Nephron progenitor cell (in vitro differentiated cells): ENCODE measurements around the gene PPP1R3E.
"Not testable (repeated sequence)": the region's sequence is repeated elsewhere in the genome, so short reads cannot be mapped to it uniquely, and the experiment has no call there.

Source experiments
- DNase-seq: peaks from one replicate; pipeline ENCODE4 v3.0.0; 2021
- H3K27ac Mint-ChIP-seq: 2 replicates; pipeline ENCODE4 v1.8.0; 2021; ENCODE audit warnings: mild to moderate bottlenecking, moderate library complexity, mixed read lengths
- H3K27me3 Mint-ChIP-seq: 2 replicates; pipeline ENCODE4 v1.8.0; 2021; ENCODE audit warnings: mild to moderate bottlenecking, low read depth, mixed read lengths; ENCODE audit not compliant: poor library complexity
- H3K36me3 Mint-ChIP-seq: 2 replicates; pipeline ENCODE4 v1.8.0; 2021; ENCODE audit warnings: low read depth, mixed read lengths
- H3K4me1 Mint-ChIP-seq: 2 replicates; pipeline ENCODE4 v1.8.0; 2021; ENCODE audit warnings: mixed read lengths
- H3K4me3 Mint-ChIP-seq: 2 replicates; pipeline ENCODE4 v1.8.0; 2021; ENCODE audit warnings: mild to moderate bottlenecking, moderate library complexity, mixed read lengths
- H3K9me3 Mint-ChIP-seq: 2 replicates; pipeline ENCODE4 v1.8.0; 2021; ENCODE audit warnings: mild to moderate bottlenecking, moderate library complexity, mixed read lengths
- TF ChIP-seq, protein P1 (sequence below): fragments of 200-600 bp; sonication (generic); IDR thresholded peaks from 2 replicates; pipeline ENCODE4 v1.5.0; 2021; ENCODE audit warnings: antibody characterized with exemption

PPP1R3E gene

DNA sequence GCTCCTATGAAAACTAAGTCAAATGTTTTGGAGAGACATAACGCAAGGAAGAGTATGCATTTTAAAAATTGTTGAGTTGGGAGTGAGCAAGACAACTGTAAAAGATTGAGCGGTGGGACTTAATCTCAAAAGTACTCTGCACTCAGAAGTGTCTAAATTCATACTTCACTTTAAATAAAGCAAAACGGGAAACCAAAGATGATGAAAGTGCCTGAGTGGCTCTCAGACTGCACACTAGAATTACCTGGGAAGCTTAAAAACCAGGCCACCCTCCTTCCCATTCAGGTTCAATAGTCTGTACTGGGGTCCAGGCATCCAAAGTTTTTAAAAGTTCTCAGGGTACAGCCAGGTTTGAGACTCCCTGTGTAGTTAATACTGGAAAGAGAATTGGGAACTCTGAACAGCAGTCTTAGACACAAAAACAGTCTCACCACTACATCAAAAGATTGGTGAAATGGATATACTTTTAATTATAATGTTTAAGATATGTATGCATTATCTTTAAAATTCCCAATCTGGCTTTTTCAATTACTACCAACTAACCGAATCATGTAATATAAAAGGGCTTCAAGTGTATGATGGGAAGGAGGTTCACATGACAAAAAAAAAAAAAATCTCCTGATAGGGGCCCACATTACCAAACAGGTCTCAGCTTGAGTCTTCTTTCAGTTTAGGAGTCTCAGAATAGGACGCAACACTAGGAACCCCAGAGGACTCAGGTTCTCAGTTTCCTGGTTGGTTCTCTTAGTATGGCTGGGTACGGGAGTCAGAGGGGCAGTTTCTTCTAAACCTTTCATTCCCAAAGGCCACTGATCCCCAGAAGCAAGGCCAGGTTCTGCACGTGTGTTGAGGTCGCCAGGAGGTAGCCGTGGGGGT, 17.8 kb downstream of the PPP1R3E start:
- DNase-seq: no peak
- Mint-ChIP-seq H3K4me1 (peaks cover 53% of the 10 kb centered on the region), H3K36me3 (peaks cover 4% of the 10 kb centered on the region), H3K9me3 (no peaks in the 10 kb centered on the region), H3K27me3 (peaks cover 19% of the 10 kb centered on the region), H3K27ac (peak overlapping the region; percentile 31), H3K4me3 (peak overlapping the region; percentile 97)
- TF ChIP-seq, protein P1, sequence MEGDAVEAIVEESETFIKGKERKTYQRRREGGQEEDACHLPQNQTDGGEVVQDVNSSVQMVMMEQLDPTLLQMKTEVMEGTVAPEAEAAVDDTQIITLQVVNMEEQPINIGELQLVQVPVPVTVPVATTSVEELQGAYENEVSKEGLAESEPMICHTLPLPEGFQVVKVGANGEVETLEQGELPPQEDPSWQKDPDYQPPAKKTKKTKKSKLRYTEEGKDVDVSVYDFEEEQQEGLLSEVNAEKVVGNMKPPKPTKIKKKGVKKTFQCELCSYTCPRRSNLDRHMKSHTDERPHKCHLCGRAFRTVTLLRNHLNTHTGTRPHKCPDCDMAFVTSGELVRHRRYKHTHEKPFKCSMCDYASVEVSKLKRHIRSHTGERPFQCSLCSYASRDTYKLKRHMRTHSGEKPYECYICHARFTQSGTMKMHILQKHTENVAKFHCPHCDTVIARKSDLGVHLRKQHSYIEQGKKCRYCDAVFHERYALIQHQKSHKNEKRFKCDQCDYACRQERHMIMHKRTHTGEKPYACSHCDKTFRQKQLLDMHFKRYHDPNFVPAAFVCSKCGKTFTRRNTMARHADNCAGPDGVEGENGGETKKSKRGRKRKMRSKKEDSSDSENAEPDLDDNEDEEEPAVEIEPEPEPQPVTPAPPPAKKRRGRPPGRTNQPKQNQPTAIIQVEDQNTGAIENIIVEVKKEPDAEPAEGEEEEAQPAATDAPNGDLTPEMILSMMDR: no peak

DNA sequence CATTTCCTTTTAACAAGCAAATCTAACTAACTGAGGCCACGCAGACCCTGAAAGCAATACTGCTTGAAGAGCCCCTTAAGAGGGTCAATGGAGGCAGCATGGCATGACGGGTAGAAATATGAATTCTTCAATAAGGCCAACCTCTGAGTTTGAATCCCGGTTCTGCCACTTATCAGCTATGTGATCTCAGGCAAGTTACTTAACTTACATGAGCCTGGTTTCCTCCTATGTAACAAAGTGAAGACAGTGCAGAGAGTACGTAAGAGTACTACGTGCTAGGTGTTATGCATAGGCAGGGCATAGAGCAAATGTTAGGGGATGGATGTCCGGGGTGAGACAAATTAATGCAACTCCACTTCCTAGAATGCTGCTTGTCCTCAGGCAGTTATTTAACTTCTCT, 21.4 kb downstream of the PPP1R3E start:
- H3K4me3 Mint-ChIP-seq: no peak overlapping the region

DNA sequence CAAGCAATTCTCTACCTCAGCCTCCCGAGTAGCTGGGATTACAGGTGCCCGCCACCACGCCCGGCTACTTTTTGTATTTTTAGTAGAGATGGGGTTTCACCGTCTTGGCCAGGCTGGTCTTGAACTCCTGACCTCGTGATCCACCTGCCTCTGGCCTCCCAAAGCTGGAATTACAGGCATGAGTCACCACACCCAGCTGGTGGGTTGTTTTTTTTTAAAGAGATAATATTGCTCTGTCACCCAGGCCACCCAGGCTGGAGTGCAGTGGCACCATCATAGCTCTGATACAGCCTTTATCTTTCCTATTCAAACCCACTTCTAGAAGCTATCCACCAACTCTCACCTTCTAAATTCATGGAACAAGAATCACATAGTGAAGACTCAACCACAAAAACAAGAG, 24.7 kb downstream of the PPP1R3E start:
- not testable (repeated sequence) for H3K27ac Mint-ChIP-seq, DNase-seq, H3K4me3 Mint-ChIP-seq, H3K27me3 Mint-ChIP-seq, H3K9me3 Mint-ChIP-seq
- peaks cover 56% of the 10 kb centered on the region for H3K36me3 Mint-ChIP-seq
- peaks cover 24% of the 10 kb centered on the region for H3K4me1 Mint-ChIP-seq

More for the DNA sequence above, 21.4 kb downstream of the PPP1R3E start:
- no peak for DNase-seq
- Mint-ChIP-seq H3K36me3 (peaks cover 35% of the 10 kb centered on the region), H3K4me1 (peaks cover 48% of the 10 kb centered on the region), H3K27me3 (no peaks in the 10 kb centered on the region), H3K9me3 (no peaks in the 10 kb centered on the region), H3K27ac (no peak overlapping the region)
- TF ChIP-seq, protein P1: no peak

DNA sequence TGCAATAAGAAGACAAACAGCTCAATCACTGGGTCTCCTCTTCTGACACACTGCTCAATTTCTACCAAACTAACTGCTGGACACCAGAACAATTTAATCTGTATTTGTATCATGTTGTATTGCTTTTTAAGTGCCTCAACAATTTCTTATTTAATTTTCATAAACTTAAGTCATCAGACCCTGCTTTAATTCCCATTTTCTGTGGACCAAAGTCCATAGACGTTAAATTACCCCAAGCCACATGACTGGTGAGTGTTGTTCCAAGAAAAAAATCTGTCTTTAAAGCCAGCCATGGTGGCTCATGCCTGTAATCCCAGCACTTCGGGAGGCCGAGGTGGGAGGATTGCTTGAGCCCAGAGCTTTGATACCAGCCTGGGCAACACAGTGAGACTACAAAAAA, 25.5 kb downstream of the PPP1R3E start:
- no peak overlapping the region for H3K27ac Mint-ChIP-seq
- H3K9me3 Mint-ChIP-seq: no peaks in the 10 kb centered on the region
- no peak overlapping the region for H3K4me3 Mint-ChIP-seq
- H3K4me1 Mint-ChIP-seq: peaks cover 21% of the 10 kb centered on the region
- no peaks in the 10 kb centered on the region for H3K27me3 Mint-ChIP-seq
- TF ChIP-seq, protein P1: no peak
- DNase-seq: no peak
- H3K36me3 Mint-ChIP-seq: peaks cover 56% of the 10 kb centered on the region

DNA sequence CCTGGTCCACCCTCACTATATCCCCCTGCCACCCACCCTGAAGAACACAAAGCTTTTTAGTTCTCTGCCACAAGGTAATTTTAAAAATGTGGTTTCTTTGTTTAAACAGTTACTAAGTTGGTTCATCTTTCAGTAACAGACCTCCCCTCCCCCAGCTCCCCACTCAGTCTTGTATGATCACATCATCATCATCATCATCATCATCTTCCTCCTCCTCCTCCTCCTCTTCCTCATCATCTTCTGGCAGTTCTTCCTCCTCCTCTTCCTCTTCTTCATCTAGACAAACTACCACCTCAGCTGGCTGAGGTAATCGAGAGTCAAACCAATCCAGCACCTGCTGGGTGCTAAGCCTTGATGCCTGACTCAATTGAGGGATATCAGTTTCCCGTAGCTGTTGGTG, 27.2 kb downstream of the PPP1R3E start:
- DNase-seq: no peak
- Mint-ChIP-seq H3K4me1 (peaks cover 13% of the 10 kb centered on the region), H3K9me3 (no peaks in the 10 kb centered on the region), H3K4me3 (no peak overlapping the region), H3K36me3 (peaks cover 62% of the 10 kb centered on the region), H3K27ac (no peak overlapping the region), H3K27me3 (no peaks in the 10 kb centered on the region)
- TF ChIP-seq, protein P1: no peak

DNA sequence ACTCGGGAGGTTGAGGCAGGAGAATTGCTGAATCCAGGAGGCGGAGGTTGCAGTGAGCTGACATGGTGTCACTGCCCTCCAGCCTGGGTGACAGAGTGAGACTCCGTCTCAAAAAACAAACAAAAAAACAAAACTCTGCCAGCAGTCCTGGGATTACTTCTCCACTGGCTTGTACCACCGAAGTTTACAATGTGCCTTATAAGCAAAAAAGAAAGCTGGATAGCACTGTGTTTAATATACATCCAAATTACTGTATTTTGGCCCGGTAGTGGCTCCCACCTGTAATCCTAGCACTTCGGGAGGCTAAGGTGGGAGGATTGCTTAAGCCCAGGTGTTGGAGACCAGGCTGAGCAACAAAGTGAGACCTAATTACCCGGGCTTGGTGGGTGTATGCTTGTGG, 33.5 kb downstream of the PPP1R3E start:
- peaks cover 7% of the 10 kb centered on the region for H3K36me3 Mint-ChIP-seq
- DNase-seq: no peak
- H3K27ac Mint-ChIP-seq: no peak overlapping the region
- H3K4me3 Mint-ChIP-seq: no peak overlapping the region
- TF ChIP-seq, protein P1: no peak
- no peaks in the 10 kb centered on the region for H3K9me3 Mint-ChIP-seq
- no peaks in the 10 kb centered on the region for H3K4me1 Mint-ChIP-seq
- H3K27me3 Mint-ChIP-seq: peaks cover 16% of the 10 kb centered on the region

DNA sequence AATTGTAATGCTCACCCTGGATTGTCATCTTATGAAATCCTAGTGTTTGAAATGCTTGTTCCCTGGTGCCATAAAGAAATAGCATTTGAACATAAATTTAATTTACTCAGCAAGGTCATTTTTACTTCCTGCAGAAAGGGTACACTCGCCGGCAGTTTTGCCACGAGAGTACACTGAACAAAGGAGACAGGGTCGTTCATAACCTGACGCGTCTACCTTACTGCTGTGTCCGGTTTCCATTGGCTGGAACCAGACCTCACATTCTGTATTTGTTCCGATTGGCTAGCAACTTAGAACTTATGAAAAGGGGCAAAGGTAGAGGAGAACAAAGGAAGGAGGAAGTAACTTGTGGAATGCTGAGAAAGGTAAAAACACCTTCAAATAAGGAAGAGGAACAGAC, 41.8 kb downstream of the PPP1R3E start:
- not testable (repeated sequence) for H3K4me3 Mint-ChIP-seq, H3K36me3 Mint-ChIP-seq, DNase-seq, H3K9me3 Mint-ChIP-seq, H3K27ac Mint-ChIP-seq, H3K4me1 Mint-ChIP-seq
- peaks cover 40% of the 10 kb centered on the region for H3K27me3 Mint-ChIP-seq
